ENCODE data around the gene NGEF. TPM values are rescaled to one million over a fixed set of nuclear protein-coding genes. Genes with fewer than 3 reads are reported as not detected.
A peak's percentile ranks its signal among the peaks of the same experiment; 100 is the strongest.

NGEF gene
- total and polyA plus RNA-seq, 8 donors = 2.6 to 30.9 (median 5.9) TPM

- H3K4me1 ChIP-seq = peaks cover 17 to 37% (median 22%) of the 10 kb centered on the region in 4 donors
- no peak overlapping the region for H3K4me3 ChIP-seq
- TF ChIP-seq POLR2A (IDR thresholded peaks at IDR 0.05) = no peak
- no peak for TF ChIP-seq POLR2AphosphoS5 (IDR thresholded peaks at IDR 0.05)
- TF ChIP-seq, protein P1, sequence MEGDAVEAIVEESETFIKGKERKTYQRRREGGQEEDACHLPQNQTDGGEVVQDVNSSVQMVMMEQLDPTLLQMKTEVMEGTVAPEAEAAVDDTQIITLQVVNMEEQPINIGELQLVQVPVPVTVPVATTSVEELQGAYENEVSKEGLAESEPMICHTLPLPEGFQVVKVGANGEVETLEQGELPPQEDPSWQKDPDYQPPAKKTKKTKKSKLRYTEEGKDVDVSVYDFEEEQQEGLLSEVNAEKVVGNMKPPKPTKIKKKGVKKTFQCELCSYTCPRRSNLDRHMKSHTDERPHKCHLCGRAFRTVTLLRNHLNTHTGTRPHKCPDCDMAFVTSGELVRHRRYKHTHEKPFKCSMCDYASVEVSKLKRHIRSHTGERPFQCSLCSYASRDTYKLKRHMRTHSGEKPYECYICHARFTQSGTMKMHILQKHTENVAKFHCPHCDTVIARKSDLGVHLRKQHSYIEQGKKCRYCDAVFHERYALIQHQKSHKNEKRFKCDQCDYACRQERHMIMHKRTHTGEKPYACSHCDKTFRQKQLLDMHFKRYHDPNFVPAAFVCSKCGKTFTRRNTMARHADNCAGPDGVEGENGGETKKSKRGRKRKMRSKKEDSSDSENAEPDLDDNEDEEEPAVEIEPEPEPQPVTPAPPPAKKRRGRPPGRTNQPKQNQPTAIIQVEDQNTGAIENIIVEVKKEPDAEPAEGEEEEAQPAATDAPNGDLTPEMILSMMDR (IDR thresholded peaks at IDR 0.05) = no peak
- no peak for TF ChIP-seq EP300 (IDR thresholded peaks at IDR 0.05)
- intact Hi-C loops (cut with DNase I; ENCODE audit: low total_unique reads) = no loop called here
- peak in 1 of 2 donors; percentile 18 for DNase-seq
- H3K27me3 ChIP-seq = peaks cover 0 to 35% (median 24%) of the 10 kb centered on the region in 3 donors
- H3K9me3 ChIP-seq = no peaks in the 10 kb centered on the region
- H3K27ac ChIP-seq = no peak overlapping the region
- whole genome bisulfite sequencing, 5 donors = 85 to 97% (median 89%) methylated on average over 7 to 9 of the region's 9 CpGs
- no peaks in the 10 kb centered on the region for H3K36me3 ChIP-seq
Measured at GRCh38 chr2:232872826-232873225, 140.2 kb downstream of the NGEF start.

DNA sequence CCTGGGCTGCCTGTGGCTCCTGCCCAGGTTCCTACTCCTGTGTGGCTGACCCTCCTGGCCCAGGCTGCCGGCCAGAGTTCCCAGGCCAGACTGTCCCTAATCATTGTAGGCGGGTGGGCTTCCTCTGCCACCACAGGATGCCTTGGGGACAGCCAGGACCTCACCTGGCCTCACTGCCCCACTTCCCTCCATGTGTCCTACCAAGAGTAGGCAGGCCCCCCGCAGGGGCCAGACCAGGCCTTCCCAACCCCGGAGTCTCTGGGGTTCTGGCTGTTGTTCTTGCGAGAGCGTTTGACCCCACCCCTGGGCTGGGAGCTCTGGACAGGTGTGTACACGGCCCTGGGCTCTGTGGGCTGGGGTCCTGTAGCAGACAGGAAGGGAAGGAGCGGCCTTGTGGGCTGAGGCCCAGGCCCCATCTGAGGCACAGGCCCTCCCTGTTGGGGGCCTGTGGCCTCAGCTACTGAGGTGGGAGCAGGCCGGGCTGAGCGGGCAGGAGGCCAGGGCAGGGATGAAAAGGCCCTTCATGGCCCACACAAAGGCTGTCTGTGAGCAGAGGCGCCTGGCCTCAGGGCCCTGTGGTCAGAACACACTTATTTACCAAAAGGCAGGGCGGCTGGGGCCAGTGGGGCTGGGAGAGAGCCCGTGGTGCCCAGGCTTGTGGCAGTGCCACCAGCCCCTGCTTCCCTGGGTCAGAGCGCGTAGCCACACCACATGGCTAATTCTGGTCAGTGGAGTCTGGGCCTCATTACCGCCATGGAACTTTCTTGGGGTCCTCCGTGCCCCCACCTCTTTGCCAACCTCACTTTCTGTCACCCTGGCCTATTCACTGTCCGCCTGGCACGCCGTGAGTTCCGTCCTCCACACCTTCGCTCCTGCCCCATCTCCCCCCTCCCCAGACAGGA, 141.0 kb downstream of the NGEF start:
- Histone ChIP-seq H3K4me3 (no peak overlapping the region), H3K4me1 (peaks cover 17 to 35% (median 22%) of the 10 kb centered on the region in 4 donors), H3K27ac (no peak overlapping the region), H3K36me3 (no peaks in the 10 kb centered on the region), H3K27me3 (peaks cover 0 to 27% (median 18%) of the 10 kb centered on the region in 3 donors), H3K9me3 (no peaks in the 10 kb centered on the region)
- intact Hi-C loops (cut with DNase I; ENCODE audit: low total_unique reads) = no loop called here
- peak in 1 of 2 donors; percentile 56 for DNase-seq
- no peak for TF ChIP-seq EP300 (IDR thresholded peaks at IDR 0.05)
- TF ChIP-seq, protein P1 (IDR thresholded peaks at IDR 0.05) = no peak
- TF ChIP-seq POLR2AphosphoS5 (IDR thresholded peaks at IDR 0.05) = no peak
- TF ChIP-seq POLR2A (IDR thresholded peaks at IDR 0.05) = no peak
- WGBS, 5 donors = 83 to 87% (median 85%) methylated on average over 18 to 22 of the region's 22 CpGs

DNA sequence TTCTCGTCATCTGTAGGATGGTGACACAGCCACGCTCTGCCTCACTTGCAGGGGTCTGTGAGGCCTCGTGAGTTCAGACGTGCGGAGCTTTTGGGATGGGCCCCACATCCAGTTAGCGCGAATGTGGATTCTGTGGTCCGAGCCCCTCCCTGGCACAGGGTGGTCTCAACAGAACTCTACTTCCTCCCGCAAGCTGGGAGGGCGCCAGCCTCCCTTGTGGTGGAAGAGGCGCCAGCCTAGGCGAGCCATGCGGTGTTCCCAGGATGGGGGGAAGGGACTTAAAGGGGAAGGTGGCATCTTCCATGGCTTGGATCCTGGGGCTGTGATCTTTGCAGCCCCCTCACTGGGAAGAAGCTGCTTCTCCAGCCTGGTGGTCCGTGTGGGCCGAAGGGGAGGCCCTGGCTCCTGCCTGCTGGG, 141.6 kb downstream of the NGEF start:
- intact Hi-C loops (cut with DNase I; ENCODE audit: low total_unique reads) = no loop called here
- peaks cover 0 to 21% (median 12%) of the 10 kb centered on the region in 3 donors for H3K27me3 ChIP-seq
- no peaks in the 10 kb centered on the region for H3K9me3 ChIP-seq
- peaks cover 11 to 29% (median 15%) of the 10 kb centered on the region in 4 donors for H3K4me1 ChIP-seq
- DNase-seq = no peak
- no peak overlapping the region for H3K4me3 ChIP-seq
- TF ChIP-seq EP300 (IDR thresholded peaks at IDR 0.05) (no peak), POLR2AphosphoS5 (IDR thresholded peaks at IDR 0.05) (no peak)
- TF ChIP-seq, protein P1 (IDR thresholded peaks at IDR 0.05) = no peak
- WGBS, 5 donors = 79 to 92% (median 85%) methylated on average over 14 to 15 of the region's 15 CpGs
- no peak overlapping the region for H3K27ac ChIP-seq
- no peaks in the 10 kb centered on the region for H3K36me3 ChIP-seq

- intact Hi-C loops (cut with DNase I; ENCODE audit: low total_unique reads) = no loop called here
- Histone ChIP-seq H3K36me3 (no peaks in the 10 kb centered on the region), H3K27ac (no peak overlapping the region), H3K4me1 (peaks cover 6 to 24% (median 10%) of the 10 kb centered on the region in 4 donors), H3K27me3 (peaks cover 0 to 15% (median 6%) of the 10 kb centered on the region in 3 donors), H3K4me3 (no peak overlapping the region), H3K9me3 (no peaks in the 10 kb centered on the region)
- 85 to 90% (median 87%) methylated on average over 11 to 17 of the region's 17 CpGs for WGBS, 5 donors
- DNase-seq = no peak
- no peak for TF ChIP-seq POLR2AphosphoS5 (IDR thresholded peaks at IDR 0.05)
- TF ChIP-seq, protein P1 (IDR thresholded peaks at IDR 0.05) = no peak
- TF ChIP-seq EP300 (IDR thresholded peaks at IDR 0.05) = no peak
- no peak for TF ChIP-seq POLR2A (IDR thresholded peaks at IDR 0.05)
Measured at GRCh38 chr2:232870766-232871371, 142.2 kb downstream of the NGEF start.
